Breast epithelium (tissue), 4 donors: Measurements from ENCODE around the gene PPP1CA. TPM values are rescaled to one million over a fixed set of nuclear protein-coding genes. Genes with fewer than 3 reads are reported as not detected.

Experiments
- DNase-seq, 2 donors: peaks; one replicate each; pipeline ENCODE4 v3.0.0-alpha.2; 2019; ENCODE audit warnings: low spot score in 2 of 2
- H3K27ac ChIP-seq, 2 donors: fragments of 200-600 bp; sonication (generic) in 1 of 2; one replicate each; pipeline ENCODE4 v1.5.1; 2016 to 2019; ENCODE audit warnings: mild to moderate bottlenecking in 1 of 2
- H3K27me3 ChIP-seq, 2 donors: fragments of 200-600 bp; sonication (generic) in 1 of 2; one replicate each; pipeline versions ENCODE4 v1.5.1 to v1.6.0; 2017 to 2019; ENCODE audit warnings: control low read depth in 1 of 2, mild to moderate bottlenecking in 1 of 2
- H3K36me3 ChIP-seq: fragments of 200-600 bp; one replicate; pipeline ENCODE4 v1.5.1; 2019
- H3K4me1 ChIP-seq, 2 donors: fragments of 200-600 bp; sonication (generic); one replicate each; pipeline ENCODE4 v1.5.1; 2016 to 2019; ENCODE audit warnings: control low read depth in 1 of 2
- H3K4me3 ChIP-seq, 3 donors: fragments of 200-600 bp; sonication (generic); 1 replicate in 2 of 3; 2 replicates in 1 of 3; pipeline ENCODE4 v1.5.1; 2016 to 2019; ENCODE audit warnings: mild to moderate bottlenecking in 3 of 3, moderate library complexity in 2 of 3
- H3K9me3 ChIP-seq, 2 donors: fragments of 200-600 bp; sonication (generic) in 1 of 2; one replicate each; pipeline ENCODE4 v1.5.1; 2016 to 2019; ENCODE audit warnings: control low read depth in 1 of 2
- CTCF ChIP-seq, 3 donors: fragments of 450-650 bp; IDR thresholded peaks; one replicate each; pipeline ENCODE4 v1.5.1; 2016 to 2017; ENCODE audit warnings: antibody characterized with exemption in 3 of 3, mild to moderate bottlenecking in 3 of 3, moderate library complexity in 3 of 3
- POLR2A ChIP-seq: fragments of 450-650 bp; IDR thresholded peaks from one replicate; pipeline ENCODE4 v1.6.1; 2016; ENCODE audit warnings: antibody characterized with exemption, mild to moderate bottlenecking, moderate library complexity
- POLR2AphosphoS5 ChIP-seq, 3 donors: sonication (generic); formaldehyde crosslinking; IDR thresholded peaks; one replicate each; pipeline ENCODE4 v1.6.1; 2017; ENCODE audit warnings: antibody characterized with exemption in 3 of 3
- intact Hi-C: fragments of 100-400 bp; cut with DNase I; formaldehyde crosslinking; loops from one replicate; pipeline ENCODE4 v1.15.1; 2023; ENCODE audit warnings: low total_unique reads
- total RNA-seq, 3 donors: library from RNA; depleted of rRNA; stranded (reverse); fragments of >200 nt; gene quantifications; one replicate each; pipeline ENCODE4 v1.1.0, GENCODE V29; 2016

PPP1CA gene
- total RNA-seq, 3 donors from 2014 or later = 73.1 to 91.9 (median 76.7) TPM

DNA sequence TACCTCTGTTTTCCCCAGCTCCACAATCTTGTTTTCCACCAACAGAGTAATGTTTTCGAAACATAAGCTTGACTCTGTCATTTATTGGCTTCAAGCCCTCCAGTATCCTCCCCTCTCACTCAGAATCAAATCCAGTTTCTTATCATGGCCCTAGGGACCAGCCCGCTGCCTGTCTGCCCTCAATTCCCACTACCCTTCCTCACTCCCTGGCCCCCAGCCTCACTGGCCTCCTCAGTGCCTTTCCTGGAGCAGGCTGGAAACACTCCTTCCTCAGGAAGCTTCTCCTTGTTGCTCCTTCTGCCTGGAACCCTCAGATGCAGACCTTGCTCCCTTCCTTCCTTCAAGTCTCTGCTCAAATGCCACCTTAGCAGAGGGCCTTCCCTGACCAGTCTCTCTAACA lies 52.2 kb downstream of the PPP1CA start:
- Histone ChIP-seq H3K9me3 (no peaks in the 10 kb centered on the region), H3K4me3 (no peak overlapping the region), H3K36me3 (no peaks in the 10 kb centered on the region), H3K27me3 (no peaks in the 10 kb centered on the region), H3K27ac (peak overlapping the region; percentile 8 to 17), H3K4me1 (peaks cover 4 to 19% of the 10 kb centered on the region in 2 donors)
- intact Hi-C loops = no loop called here
- DNase-seq = no peak
- TF ChIP-seq POLR2A (no peak), POLR2AphosphoS5 (IDR thresholded peaks at IDR 0.05) (no peak), CTCF (IDR thresholded peaks at IDR 0.05) (no peak)

DNA sequence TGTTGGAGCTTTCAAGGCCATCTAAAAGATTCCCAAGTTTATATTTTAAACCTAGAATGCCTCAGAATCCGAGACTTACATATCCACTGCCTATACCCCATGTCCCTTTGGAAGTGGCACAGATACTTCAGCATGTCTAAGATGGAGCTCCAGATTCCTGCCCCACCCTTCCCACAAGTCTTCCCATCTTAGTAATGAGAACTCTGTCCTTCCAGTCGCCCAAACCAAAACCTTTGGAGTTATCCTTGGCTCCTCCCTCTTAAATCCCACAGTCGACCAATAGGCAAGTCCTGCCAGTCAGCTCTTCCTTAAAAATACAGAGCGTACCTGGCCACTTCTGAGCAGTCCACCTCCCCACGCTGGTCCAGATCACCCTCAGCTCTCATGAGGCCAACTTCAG lies 52.6 kb downstream of the PPP1CA start:
- DNase-seq = no peak
- H3K4me1 ChIP-seq = peaks cover 4 to 15% of the 10 kb centered on the region in 2 donors
- no peaks in the 10 kb centered on the region for H3K36me3 ChIP-seq
- no peaks in the 10 kb centered on the region for H3K27me3 ChIP-seq
- H3K27ac ChIP-seq = peak overlapping the region; percentile 8 to 17
- H3K9me3 ChIP-seq = no peaks in the 10 kb centered on the region
- no peak overlapping the region for H3K4me3 ChIP-seq
- TF ChIP-seq CTCF (IDR thresholded peaks at IDR 0.05) = no peak
- no peak for TF ChIP-seq POLR2A
- no peak for TF ChIP-seq POLR2AphosphoS5 (IDR thresholded peaks at IDR 0.05)
- intact Hi-C loops = no loop called here

Other genes with a start within 250 kb of the PPP1CA start
- 10 to 100 TPM; 41.1 to 52.8 (median 52.1) TPM for gene GRK2, start 135.4 kb downstream of the PPP1CA start, total RNA-seq
- gene ANKRD13D, start 112.6 kb downstream of the PPP1CA start, total RNA-seq = 10 to 100 TPM; 23.7 to 51.8 (median 40.7) TPM
- 10 to 100 TPM; 28.8 to 55.2 (median 34.4) TPM for gene SSH3, start 98.3 kb downstream of the PPP1CA start, total RNA-seq
- gene POLD4, start 48.3 kb downstream of the PPP1CA start, total RNA-seq = 10 to 100 TPM; 48.7 to 91.5 (median 69.2) TPM
- gene CLCF1, start 28.3 kb downstream of the PPP1CA start, total RNA-seq = 10 to 100 TPM in 2 of 3 donors, 1 to 10 TPM in 1; 3.2 to 11.1 (median 10.2) TPM
- 10 to 100 TPM; 11.0 to 31.0 (median 24.6) TPM for gene RAD9A, start 9.9 kb downstream of the PPP1CA start, total RNA-seq
- gene TBC1D10C, start 2.2 kb upstream of the PPP1CA start, total RNA-seq = 1 to 10 TPM in 2 of 3 donors, under 1 TPM in 1; 0.66 to 2.0 (median 1.6) TPM
- 1 to 10 TPM in 1 of 3 donors, under 1 TPM in 2; 0.16 to 4.2 (median 0.66) TPM for gene CARNS1, start 13.8 kb upstream of the PPP1CA start, total RNA-seq
- gene RPS6KB2, start 26.6 kb upstream of the PPP1CA start, total RNA-seq = 10 to 100 TPM; 28.0 to 41.6 (median 40.1) TPM
- gene PTPRCAP, start 35.8 kb upstream of the PPP1CA start, total RNA-seq = 1 to 10 TPM; 2.1 to 9.2 (median 8.0) TPM
- 10 to 100 TPM; 73.6 to 84.3 (median 80.0) TPM for gene CORO1B, start 41.6 kb upstream of the PPP1CA start, total RNA-seq
- gene GPR152, start 50.9 kb upstream of the PPP1CA start, total RNA-seq = not detected
- gene CABP4, start 53.5 kb upstream of the PPP1CA start, total RNA-seq = 10 to 100 TPM in 1 of 3 donors, 1 to 10 TPM in 2; 3.5 to 10.7 (median 3.9) TPM
- 10 to 100 TPM; 37.8 to 54.2 (median 42.3) TPM for gene TMEM134, start 67.4 kb upstream of the PPP1CA start, total RNA-seq
- 10 to 100 TPM; 66.4 to 84.5 (median 69.8) TPM for gene AIP, start 81.2 kb upstream of the PPP1CA start, total RNA-seq
- gene PITPNM1, start 103.5 kb upstream of the PPP1CA start, total RNA-seq = 10 to 100 TPM in 2 of 3 donors, 1 to 10 TPM in 1; 6.4 to 20.0 (median 11.7) TPM
- gene CDK2AP2, start 106.3 kb upstream of the PPP1CA start, total RNA-seq = 10 to 100 TPM; 32.1 to 35.4 (median 32.8) TPM
- gene CABP2, start 121.6 kb upstream of the PPP1CA start, total RNA-seq = not detected
- gene GSTP1, start 182.0 kb upstream of the PPP1CA start, total RNA-seq = 1,000 to 10,000 TPM in 2 of 3 donors, 100 to 1,000 TPM in 1; 552 to 1,029 (median 1,013) TPM
- 100 to 1,000 TPM; 159 to 222 (median 186) TPM for gene NDUFV1, start 205.1 kb upstream of the PPP1CA start, total RNA-seq
- 10 to 100 TPM in 2 of 3 donors, 1 to 10 TPM in 1; 9.7 to 15.1 (median 12.0) TPM for gene NUDT8, start 228.1 kb upstream of the PPP1CA start, total RNA-seq
- not detected for gene TBX10, start 237.9 kb upstream of the PPP1CA start, total RNA-seq
- gene ACY3, start 248.9 kb upstream of the PPP1CA start, total RNA-seq = under 1 TPM in 2 of 3 donors, not detected in 1; 0.66 to 0.73 TPM